ENCODE data around the gene TEKT5.

Gene TEKT5

GRCh38 chr16:10613785-10614485 lies 80.8 kb downstream of the TEKT5 start:
- Histone ChIP-seq H3K4me2 (ENCODE audit: low read length) (no peak overlapping the region), H3K9ac (ENCODE audit: low read depth, low read length) (no peak overlapping the region), H3K4me3 (ENCODE audit: low read length) (no peak overlapping the region), H3K27me3 (ENCODE audit: control insufficient read depth, insufficient read depth, low read length) (peaks cover 13% of the 10 kb centered on the region), H3K9me3 (replicated peaks; ENCODE audit: low read length) (no peaks in the 10 kb centered on the region), H3K36me3 (ENCODE audit: insufficient read depth, low read length) (no peaks in the 10 kb centered on the region), H3K4me1 (ENCODE audit: control insufficient read depth, insufficient read depth, low read length) (peaks cover 25% of the 10 kb centered on the region)

GRCh38 chr16:10612649-10613179 lies 82.0 kb downstream of the TEKT5 start:
- Histone ChIP-seq H3K4me3 (ENCODE audit: low read length) (no peak overlapping the region), H3K27me3 (ENCODE audit: control insufficient read depth, insufficient read depth, low read length) (peaks cover 5% of the 10 kb centered on the region), H3K9ac (ENCODE audit: low read depth, low read length) (no peak overlapping the region), H3K9me3 (replicated peaks; ENCODE audit: low read length) (no peaks in the 10 kb centered on the region), H3K4me1 (ENCODE audit: control insufficient read depth, insufficient read depth, low read length) (peaks cover 24% of the 10 kb centered on the region), H3K4me2 (ENCODE audit: low read length) (no peak overlapping the region), H3K36me3 (ENCODE audit: insufficient read depth, low read length) (no peaks in the 10 kb centered on the region)

GRCh38 chr16:10611825-10612342 lies 82.8 kb downstream of the TEKT5 start:
- H3K27me3 ChIP-seq (ENCODE audit: control insufficient read depth, insufficient read depth, low read length) = peaks cover 5% of the 10 kb centered on the region
- no peak overlapping the region for H3K4me2 ChIP-seq (ENCODE audit: low read length)
- no peaks in the 10 kb centered on the region for H3K36me3 ChIP-seq (ENCODE audit: insufficient read depth, low read length)
- H3K4me1 ChIP-seq (ENCODE audit: control insufficient read depth, insufficient read depth, low read length) = peaks cover 15% of the 10 kb centered on the region
- H3K4me3 ChIP-seq (ENCODE audit: low read length) = no peak overlapping the region
- H3K9ac ChIP-seq (ENCODE audit: low read depth, low read length) = no peak overlapping the region
- H3K9me3 ChIP-seq (replicated peaks; ENCODE audit: low read length) = no peaks in the 10 kb centered on the region

GRCh38 chr16:10610499-10611184 lies 84.1 kb downstream of the TEKT5 start:
- Histone ChIP-seq H3K4me2 (ENCODE audit: low read length) (no peak overlapping the region), H3K36me3 (ENCODE audit: insufficient read depth, low read length) (no peaks in the 10 kb centered on the region), H3K4me3 (ENCODE audit: low read length) (no peak overlapping the region), H3K9me3 (replicated peaks; ENCODE audit: low read length) (no peaks in the 10 kb centered on the region), H3K9ac (ENCODE audit: low read depth, low read length) (no peak overlapping the region), H3K4me1 (ENCODE audit: control insufficient read depth, insufficient read depth, low read length) (peaks cover 11% of the 10 kb centered on the region), H3K27me3 (ENCODE audit: control insufficient read depth, insufficient read depth, low read length) (peaks cover 10% of the 10 kb centered on the region)

- no peak overlapping the region for H3K9ac ChIP-seq (ENCODE audit: low read depth, low read length)
- H3K4me3 ChIP-seq (ENCODE audit: low read length) = no peak overlapping the region
- H3K4me2 ChIP-seq (ENCODE audit: low read length) = peak overlapping the region; percentile 26
- peaks cover 11% of the 10 kb centered on the region for H3K4me1 ChIP-seq (ENCODE audit: control insufficient read depth, insufficient read depth, low read length)
- peaks cover 8% of the 10 kb centered on the region for H3K27me3 ChIP-seq (ENCODE audit: control insufficient read depth, insufficient read depth, low read length)
- no peaks in the 10 kb centered on the region for H3K9me3 ChIP-seq (replicated peaks; ENCODE audit: low read length)
- H3K36me3 ChIP-seq (ENCODE audit: insufficient read depth, low read length) = no peaks in the 10 kb centered on the region
Measured at GRCh38 chr16:10609402-10609774, 85.3 kb downstream of the TEKT5 start.

GRCh38 chr16:10608687-10609401 lies 85.9 kb downstream of the TEKT5 start:
- Histone ChIP-seq H3K27me3 (ENCODE audit: control insufficient read depth, insufficient read depth, low read length) (peaks cover 8% of the 10 kb centered on the region), H3K4me3 (ENCODE audit: low read length) (no peak overlapping the region), H3K36me3 (ENCODE audit: insufficient read depth, low read length) (no peaks in the 10 kb centered on the region), H3K9ac (ENCODE audit: low read depth, low read length) (no peak overlapping the region), H3K9me3 (replicated peaks; ENCODE audit: low read length) (no peaks in the 10 kb centered on the region), H3K4me2 (ENCODE audit: low read length) (peak overlapping the region; percentile 26), H3K4me1 (ENCODE audit: control insufficient read depth, insufficient read depth, low read length) (peaks cover 11% of the 10 kb centered on the region)

GRCh38 chr16:10607157-10607556 lies 87.6 kb downstream of the TEKT5 start:
- Histone ChIP-seq H3K4me3 (ENCODE audit: low read length) (no peak overlapping the region), H3K4me1 (ENCODE audit: control insufficient read depth, insufficient read depth, low read length) (peaks cover 11% of the 10 kb centered on the region), H3K9ac (ENCODE audit: low read depth, low read length) (no peak overlapping the region), H3K4me2 (ENCODE audit: low read length) (no peak overlapping the region), H3K9me3 (replicated peaks; ENCODE audit: low read length) (no peaks in the 10 kb centered on the region), H3K27me3 (ENCODE audit: control insufficient read depth, insufficient read depth, low read length) (peaks cover 19% of the 10 kb centered on the region), H3K36me3 (ENCODE audit: insufficient read depth, low read length) (no peaks in the 10 kb centered on the region)

GRCh38 chr16:10606607-10607006 lies 88.1 kb downstream of the TEKT5 start:
- H3K36me3 ChIP-seq (ENCODE audit: insufficient read depth, low read length) = no peaks in the 10 kb centered on the region
- H3K4me1 ChIP-seq (ENCODE audit: control insufficient read depth, insufficient read depth, low read length) = peaks cover 11% of the 10 kb centered on the region
- no peak overlapping the region for H3K4me3 ChIP-seq (ENCODE audit: low read length)
- H3K27me3 ChIP-seq (ENCODE audit: control insufficient read depth, insufficient read depth, low read length) = peaks cover 20% of the 10 kb centered on the region
- no peaks in the 10 kb centered on the region for H3K9me3 ChIP-seq (replicated peaks; ENCODE audit: low read length)
- no peak overlapping the region for H3K4me2 ChIP-seq (ENCODE audit: low read length)
- no peak overlapping the region for H3K9ac ChIP-seq (ENCODE audit: low read depth, low read length)

GRCh38 chr16:10605636-10606035 lies 89.1 kb downstream of the TEKT5 start:
- H3K4me1 ChIP-seq (ENCODE audit: control insufficient read depth, insufficient read depth, low read length) = peaks cover 20% of the 10 kb centered on the region
- H3K36me3 ChIP-seq (ENCODE audit: insufficient read depth, low read length) = no peaks in the 10 kb centered on the region
- H3K9me3 ChIP-seq (replicated peaks; ENCODE audit: low read length) = no peaks in the 10 kb centered on the region
- no peak overlapping the region for H3K4me2 ChIP-seq (ENCODE audit: low read length)
- no peak overlapping the region for H3K4me3 ChIP-seq (ENCODE audit: low read length)
- H3K9ac ChIP-seq (ENCODE audit: low read depth, low read length) = no peak overlapping the region
- peaks cover 23% of the 10 kb centered on the region for H3K27me3 ChIP-seq (ENCODE audit: control insufficient read depth, insufficient read depth, low read length)

- Histone ChIP-seq H3K9me3 (replicated peaks; ENCODE audit: low read length) (no peaks in the 10 kb centered on the region), H3K27me3 (ENCODE audit: control insufficient read depth, insufficient read depth, low read length) (peaks cover 36% of the 10 kb centered on the region), H3K4me1 (ENCODE audit: control insufficient read depth, insufficient read depth, low read length) (peaks cover 10% of the 10 kb centered on the region), H3K4me3 (ENCODE audit: low read length) (no peak overlapping the region), H3K9ac (ENCODE audit: low read depth, low read length) (no peak overlapping the region), H3K4me2 (ENCODE audit: low read length) (no peak overlapping the region), H3K36me3 (ENCODE audit: insufficient read depth, low read length) (no peaks in the 10 kb centered on the region)
Measured at GRCh38 chr16:10601444-10602408, 93.0 kb downstream of the TEKT5 start.
